Liver (tissue), 9 donors: Measurements from ENCODE around the gene MAB21L4. TPM values are rescaled to one million over a fixed set of nuclear protein-coding genes. Genes with fewer than 3 reads are reported as not detected.

Experiments
- DNase-seq: peaks from one replicate; pipeline ENCODE4 v3.0.0-alpha.2; 2017; ENCODE audit warnings: low spot score
- H3K27ac ChIP-seq, 2 donors: one replicate each; pipeline ENCODE4 v1.7.0; 2013; ENCODE audit warnings: inconsistent platforms in 2 of 2, low read length in 2 of 2, control low read depth in 1 of 2, low read depth in 1 of 2, mild to moderate bottlenecking in 1 of 2
- H3K27me3 ChIP-seq, 4 donors: one replicate each; pipeline versions ENCODE4 v1.6.1 to v1.7.0; 2013; ENCODE audit warnings: low read length in 3 of 4, inconsistent platforms in 1 of 4, mild to moderate bottlenecking in 1 of 4, moderate library complexity in 1 of 4; ENCODE audit not compliant: control insufficient read depth in 4 of 4, insufficient read depth in 4 of 4
- H3K36me3 ChIP-seq, 4 donors: one replicate each; pipeline versions ENCODE4 v1.6.1 to v1.7.0; 2013; ENCODE audit warnings: low read length in 3 of 4, mild to moderate bottlenecking in 3 of 4, low read depth in 1 of 4, moderate library complexity in 1 of 4; ENCODE audit not compliant: control insufficient read depth in 4 of 4, insufficient read depth in 3 of 4
- H3K4me1 ChIP-seq, 4 donors: one replicate each; pipeline versions ENCODE4 v1.6.1 to v1.7.0; 2013; ENCODE audit warnings: low read length in 3 of 4, mild to moderate bottlenecking in 3 of 4, moderate library complexity in 1 of 4; ENCODE audit not compliant: control insufficient read depth in 4 of 4, insufficient read depth in 4 of 4
- H3K4me3 ChIP-seq, 3 donors: one replicate each; pipeline versions ENCODE4 v1.6.1 to v1.7.0; 2013; ENCODE audit warnings: low read length in 3 of 3, control low read depth in 1 of 3, low read depth in 1 of 3, mild to moderate bottlenecking in 1 of 3
- H3K9ac ChIP-seq, 2 donors: one replicate each; pipeline ENCODE4 v1.7.0; 2013; ENCODE audit warnings: low read length in 2 of 2, mild to moderate bottlenecking in 2 of 2, moderate library complexity in 2 of 2, control low read depth in 1 of 2, low read depth in 1 of 2
- H3K9me3 ChIP-seq, 4 donors: one replicate each; pipeline versions ENCODE4 v1.6.1 to v1.7.0; 2013; ENCODE audit warnings: low read length in 3 of 4; ENCODE audit not compliant: control insufficient read depth in 4 of 4
- ATF3 ChIP-seq: IDR thresholded peaks from 2 replicates; pipeline ENCODE4 v1.6.1; 2016; ENCODE audit warnings: antibody characterized with exemption
- EGR1 ChIP-seq, 2 donors: IDR thresholded peaks; 2 replicates each; pipeline ENCODE4 v1.6.1; 2016 to 2018; ENCODE audit warnings: antibody characterized with exemption in 2 of 2, low read depth in 2 of 2
- HNF4A ChIP-seq, 2 donors: conservative IDR thresholded peaks; 2 replicates each; pipeline ENCODE4 v1.6.1; 2016; ENCODE audit warnings: antibody characterized with exemption in 2 of 2, mild to moderate bottlenecking in 2 of 2
- HNF4G ChIP-seq: IDR thresholded peaks from 2 replicates; pipeline ENCODE4 v1.6.1; 2016; ENCODE audit warnings: antibody characterized with exemption
- MAX ChIP-seq: IDR thresholded peaks from 2 replicates; pipeline ENCODE4 v1.6.1; 2016; ENCODE audit warnings: antibody characterized with exemption
- NR2F2 ChIP-seq: IDR thresholded peaks from 2 replicates; pipeline ENCODE4 v1.6.1; 2016; ENCODE audit warnings: antibody characterized with exemption
- RAD21 ChIP-seq, 2 donors: IDR thresholded peaks; 2 replicates each; pipeline ENCODE4 v1.6.1; 2016; ENCODE audit warnings: antibody characterized with exemption in 2 of 2, mild to moderate bottlenecking in 2 of 2
- SP1 ChIP-seq: IDR thresholded peaks from 2 replicates; pipeline ENCODE4 v1.6.1; 2018; ENCODE audit warnings: antibody characterized with exemption, mild to moderate bottlenecking
- TAF1 ChIP-seq: conservative IDR thresholded peaks from 2 replicates; pipeline ENCODE4 v1.6.1; 2016; ENCODE audit warnings: antibody characterized with exemption, mild to moderate bottlenecking
- WGBS: extraction: QIAGEN DNeasy Blood & Tissue Kit; methylation state at CpG from one replicate; pipeline ENCODE4 v1.1.7; 2013; 5-methylcytosine and 5-hydroxymethylcytosine counted together
- polyA plus RNA-seq, 2 donors: library from polyadenylated mRNA; stranded (reverse) in 1 of 2; unstranded in 1 of 2; fragments of 200-250 nt in 1 of 2; fragments of >200 nt in 1 of 2; fragmentation: Nextera tagmentation in 1 of 2; extraction: Ambion mirVana in 1 of 2; gene quantifications; one replicate each; pipeline versions ENCODE4 v1.2.1 to v1.2.3, GENCODE V29; 2013 to 2015
- total RNA-seq, 2 donors: library from RNA; depleted of rRNA; stranded (reverse); fragments of >200 nt; gene quantifications; one replicate each; pipeline ENCODE4 v1.2.3, GENCODE V29; 2014
- TF ChIP-seq, protein P1 (sequence below): fragments of 150-350 bp; IDR thresholded peaks from 2 replicates; pipeline ENCODE4 v1.5.1; 2017; ENCODE audit warnings: improper control_type of control experiment, low read depth, low read length; ENCODE audit not compliant: missing input control
- donor health status: healthy.
- donor health status: healthy.
- donor health status: healthy.
- donor health status: healthy.
- donor health status: healthy.

MAB21L4 gene
- total and polyA plus RNA-seq, 4 donors, result 0.59 to 8.8 (median 1.1) TPM

- 48% methylated on average over 34 of the region's 34 CpGs for WGBS
- no peak for DNase-seq
Measured at GRCh38 chr2:240915526-240916341, 19.8 kb upstream of the MAB21L4 start.

GRCh38 chr2:240914645-240915525, 18.9 kb upstream of the MAB21L4 start:
- H3K27me3 ChIP-seq, result no peaks in the 10 kb centered on the region
- H3K9me3 ChIP-seq, result no peaks in the 10 kb centered on the region
- peaks cover 0 to 17% (median 5%) of the 10 kb centered on the region in 4 donors for H3K4me1 ChIP-seq
- TF ChIP-seq HNF4G (no peak), EGR1 (IDR thresholded peaks at IDR 0.05; ENCODE audit: low read depth in 2 of 2) (no peak), RAD21 (IDR thresholded peaks at IDR 0.05) (no peak), SP1 (no peak), TAF1 (no peak), MAX (no peak), HNF4A (conservative IDR thresholded peaks at IDR 0.05) (no peak), ATF3 (no peak)
- TF ChIP-seq, protein P1, sequence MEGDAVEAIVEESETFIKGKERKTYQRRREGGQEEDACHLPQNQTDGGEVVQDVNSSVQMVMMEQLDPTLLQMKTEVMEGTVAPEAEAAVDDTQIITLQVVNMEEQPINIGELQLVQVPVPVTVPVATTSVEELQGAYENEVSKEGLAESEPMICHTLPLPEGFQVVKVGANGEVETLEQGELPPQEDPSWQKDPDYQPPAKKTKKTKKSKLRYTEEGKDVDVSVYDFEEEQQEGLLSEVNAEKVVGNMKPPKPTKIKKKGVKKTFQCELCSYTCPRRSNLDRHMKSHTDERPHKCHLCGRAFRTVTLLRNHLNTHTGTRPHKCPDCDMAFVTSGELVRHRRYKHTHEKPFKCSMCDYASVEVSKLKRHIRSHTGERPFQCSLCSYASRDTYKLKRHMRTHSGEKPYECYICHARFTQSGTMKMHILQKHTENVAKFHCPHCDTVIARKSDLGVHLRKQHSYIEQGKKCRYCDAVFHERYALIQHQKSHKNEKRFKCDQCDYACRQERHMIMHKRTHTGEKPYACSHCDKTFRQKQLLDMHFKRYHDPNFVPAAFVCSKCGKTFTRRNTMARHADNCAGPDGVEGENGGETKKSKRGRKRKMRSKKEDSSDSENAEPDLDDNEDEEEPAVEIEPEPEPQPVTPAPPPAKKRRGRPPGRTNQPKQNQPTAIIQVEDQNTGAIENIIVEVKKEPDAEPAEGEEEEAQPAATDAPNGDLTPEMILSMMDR, result no peak
- H3K4me3 ChIP-seq, result no peak overlapping the region
- no peaks in the 10 kb centered on the region for H3K36me3 ChIP-seq
- no peak overlapping the region for H3K27ac ChIP-seq
- no peak for DNase-seq
- WGBS, result 57% methylated on average over 25 of the region's 25 CpGs
- H3K9ac ChIP-seq, result no peak overlapping the region

More at GRCh38 chr2:240915526-240916341, 19.8 kb upstream of the MAB21L4 start:
- TF ChIP-seq MAX, result no peak
- TF ChIP-seq TAF1, result no peak
- no peak for TF ChIP-seq ATF3
- TF ChIP-seq NR2F2, result no peak
- Histone ChIP-seq H3K36me3 (no peaks in the 10 kb centered on the region), H3K27ac (no peak overlapping the region), H3K9me3 (no peaks in the 10 kb centered on the region), H3K9ac (no peak overlapping the region), H3K27me3 (no peaks in the 10 kb centered on the region), H3K4me3 (no peak overlapping the region), H3K4me1 (peaks cover 0 to 17% (median 5%) of the 10 kb centered on the region in 4 donors)
